PC-9 (cell line): ENCODE results near the gene RPA3.

Experiments used
- EZH2 ChIP-seq: fragments of 200-600 bp; sonication (generic); IDR thresholded peaks from 2 replicates; pipeline ENCODE4 v1.8.0; 2017; ENCODE audit warnings: antibody characterized with exemption, low read depth
- TF ChIP-seq, protein P1 (sequence below): fragments of 200-600 bp; sonication (generic); conservative IDR thresholded peaks from 2 replicates; pipeline ENCODE4 v1.6.1; 2017; ENCODE audit warnings: mixed run types, antibody characterized with exemption, mild to moderate bottlenecking, moderate library complexity

DNA sequence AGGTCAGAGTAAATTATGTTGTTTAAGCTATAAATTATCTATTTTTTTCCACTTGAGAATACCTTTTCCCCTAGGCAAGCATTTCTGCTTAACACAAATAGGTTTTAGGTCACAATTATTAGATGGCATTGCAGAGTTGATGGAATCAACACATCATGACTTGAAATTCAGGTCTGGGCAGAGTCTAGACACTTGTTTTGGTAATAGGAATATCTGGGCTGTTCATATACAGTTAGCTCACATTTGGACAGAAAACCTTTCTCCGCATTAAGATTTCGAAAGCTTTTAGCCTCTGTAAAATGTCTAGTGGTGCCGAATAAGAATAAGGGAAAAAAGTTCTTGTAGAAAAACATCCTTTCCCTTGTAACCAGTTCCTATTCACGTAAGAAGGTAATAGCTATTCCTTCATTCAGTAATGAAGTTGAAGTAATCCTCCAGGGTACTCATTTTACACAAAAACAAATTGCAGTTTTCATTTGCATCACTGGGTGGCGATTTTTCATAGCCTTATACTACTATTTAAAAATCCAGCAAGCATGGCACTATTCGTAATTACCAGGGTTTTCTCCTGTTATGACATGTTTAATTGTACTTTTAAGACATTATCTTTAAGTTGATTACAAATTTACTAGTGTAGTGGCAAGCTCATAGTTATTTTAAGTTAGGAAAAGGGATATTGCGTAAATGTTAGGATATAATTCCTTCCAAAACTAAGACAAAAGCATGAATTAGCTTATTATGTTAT lies 37.0 kb downstream of the RPA3 start:
- no peak for TF ChIP-seq EZH2
- TF ChIP-seq, protein P1, sequence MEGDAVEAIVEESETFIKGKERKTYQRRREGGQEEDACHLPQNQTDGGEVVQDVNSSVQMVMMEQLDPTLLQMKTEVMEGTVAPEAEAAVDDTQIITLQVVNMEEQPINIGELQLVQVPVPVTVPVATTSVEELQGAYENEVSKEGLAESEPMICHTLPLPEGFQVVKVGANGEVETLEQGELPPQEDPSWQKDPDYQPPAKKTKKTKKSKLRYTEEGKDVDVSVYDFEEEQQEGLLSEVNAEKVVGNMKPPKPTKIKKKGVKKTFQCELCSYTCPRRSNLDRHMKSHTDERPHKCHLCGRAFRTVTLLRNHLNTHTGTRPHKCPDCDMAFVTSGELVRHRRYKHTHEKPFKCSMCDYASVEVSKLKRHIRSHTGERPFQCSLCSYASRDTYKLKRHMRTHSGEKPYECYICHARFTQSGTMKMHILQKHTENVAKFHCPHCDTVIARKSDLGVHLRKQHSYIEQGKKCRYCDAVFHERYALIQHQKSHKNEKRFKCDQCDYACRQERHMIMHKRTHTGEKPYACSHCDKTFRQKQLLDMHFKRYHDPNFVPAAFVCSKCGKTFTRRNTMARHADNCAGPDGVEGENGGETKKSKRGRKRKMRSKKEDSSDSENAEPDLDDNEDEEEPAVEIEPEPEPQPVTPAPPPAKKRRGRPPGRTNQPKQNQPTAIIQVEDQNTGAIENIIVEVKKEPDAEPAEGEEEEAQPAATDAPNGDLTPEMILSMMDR = peak; percentile 84
